Measurements from ENCODE around the gene TBC1D10A. TPM values are rescaled to one million over a fixed set of nuclear protein-coding genes. Genes with fewer than 3 reads are reported as not detected.

TBC1D10A gene
- total and polyA plus RNA-seq, 9 donors, result 6.2 to 11.3 (median 8.4) TPM

DNA sequence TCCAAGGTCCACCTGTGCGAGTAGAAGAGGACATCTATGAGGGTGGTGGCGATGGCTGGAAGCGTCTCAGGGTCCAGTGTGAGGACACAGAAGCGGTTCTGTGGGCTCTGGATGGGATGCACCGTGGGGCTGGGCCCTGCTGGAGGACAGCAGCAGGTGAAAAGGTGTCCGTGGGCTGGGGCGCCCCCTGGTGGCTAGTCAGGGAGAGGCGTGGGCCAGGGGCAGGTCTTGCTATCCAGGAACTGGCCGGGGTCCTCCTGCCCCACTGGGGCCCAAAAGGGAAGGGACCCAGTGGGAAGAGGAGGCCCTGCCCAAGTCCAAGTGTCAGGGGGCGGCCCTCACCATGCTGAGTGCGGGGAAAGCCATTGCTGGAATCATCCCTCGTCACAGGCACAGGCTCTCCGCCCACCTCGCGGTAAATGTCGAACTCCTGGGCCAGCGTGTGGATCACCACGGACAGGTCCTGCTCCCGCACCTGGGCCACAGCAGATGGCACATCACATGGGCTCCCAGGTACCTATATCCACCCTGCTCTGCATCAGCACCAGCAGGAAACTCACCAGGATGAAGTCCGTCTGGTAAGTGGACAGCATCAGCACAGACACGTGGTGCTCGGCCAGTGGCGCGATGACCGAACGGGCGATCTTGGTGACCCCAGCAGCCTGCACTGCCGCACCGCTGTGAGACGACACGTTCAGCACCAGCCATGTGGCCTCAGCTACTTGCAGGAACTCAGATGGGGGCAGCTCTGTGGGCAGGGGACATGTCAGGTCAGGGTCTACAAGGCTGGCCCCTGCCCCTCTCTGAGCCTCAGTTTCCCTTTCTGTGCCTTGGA is 39.7 kb downstream of the TBC1D10A start:
- no peaks in the 10 kb centered on the region for H3K9me3 ChIP-seq (replicated peaks; ENCODE audit: control insufficient read depth, low read depth, low read length)
- 60% methylated on average over 30 of the region's 31 CpGs for WGBS (ENCODE audit: insufficient coverage)
- peaks cover 13% of the 10 kb centered on the region for H3K36me3 ChIP-seq (ENCODE audit: control insufficient read depth, insufficient read depth, low read length)
- DNase-seq, result no peak
- no peak overlapping the region for H3K4me3 ChIP-seq (ENCODE audit: low read length)
- H3K4me1 ChIP-seq (ENCODE audit: control insufficient read depth, insufficient read depth, low read length), result peaks cover 39% of the 10 kb centered on the region
- no peak overlapping the region for H3K27ac ChIP-seq (ENCODE audit: low read length)
- H3K27me3 ChIP-seq (ENCODE audit: control insufficient read depth, insufficient read depth, low read length), result no peaks in the 10 kb centered on the region

DNA sequence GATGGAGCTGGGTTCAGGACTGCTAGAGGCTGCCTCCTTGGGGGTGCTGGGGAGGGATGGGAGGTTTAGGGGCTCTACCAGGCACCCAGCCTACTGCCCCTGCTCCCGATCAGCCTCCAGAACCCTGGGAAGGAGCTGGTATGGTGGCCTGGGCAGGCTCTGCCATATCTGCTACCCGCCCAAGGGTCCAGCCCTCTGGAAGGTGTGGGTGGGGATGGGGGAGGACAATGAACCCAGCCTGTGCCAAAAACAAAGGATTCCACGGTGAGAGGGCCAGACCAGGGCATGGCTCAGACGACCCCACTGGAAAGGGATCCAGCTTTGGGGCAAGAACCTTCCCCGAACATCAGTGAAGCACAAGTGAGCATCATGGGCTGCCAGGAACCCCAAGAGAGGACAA is 40.4 kb downstream of the TBC1D10A start:
- Histone ChIP-seq H3K4me1 (ENCODE audit: control insufficient read depth, insufficient read depth, low read length) (peaks cover 33% of the 10 kb centered on the region), H3K36me3 (ENCODE audit: control insufficient read depth, insufficient read depth, low read length) (peaks cover 7% of the 10 kb centered on the region), H3K27ac (ENCODE audit: low read length) (no peak overlapping the region)

DNA sequence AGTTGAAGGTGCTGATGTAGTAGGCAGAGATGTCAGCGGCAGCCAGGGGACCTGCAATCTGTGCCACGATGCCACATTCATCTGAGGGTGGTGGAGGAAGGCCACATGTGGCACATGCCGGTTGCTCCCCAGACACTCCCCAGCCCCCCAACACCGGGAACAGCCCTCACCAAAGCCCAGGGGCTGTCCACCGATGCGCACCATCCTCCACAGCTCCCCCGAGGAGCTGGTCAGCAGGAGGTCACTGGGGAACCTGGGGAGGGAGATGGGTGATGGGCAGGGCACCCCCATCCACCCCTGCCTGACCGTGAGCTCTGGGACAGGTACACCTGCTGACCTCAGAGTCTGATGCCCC is 40.9 kb downstream of the TBC1D10A start:
- Histone ChIP-seq H3K9me3 (replicated peaks; ENCODE audit: control insufficient read depth, low read depth, low read length) (no peaks in the 10 kb centered on the region), H3K4me1 (ENCODE audit: control insufficient read depth, insufficient read depth, low read length) (peaks cover 28% of the 10 kb centered on the region)
- 95% methylated on average over 3 of the region's 8 CpGs for WGBS (ENCODE audit: insufficient coverage)

More for the DNA sequence above, 40.4 kb downstream of the TBC1D10A start:
- Histone ChIP-seq H3K9me3 (replicated peaks; ENCODE audit: control insufficient read depth, low read depth, low read length) (no peaks in the 10 kb centered on the region), H3K4me3 (ENCODE audit: low read length) (no peak overlapping the region), H3K27me3 (ENCODE audit: control insufficient read depth, insufficient read depth, low read length) (no peaks in the 10 kb centered on the region)
- whole genome bisulfite sequencing (ENCODE audit: insufficient coverage), result 86% methylated on average over 4 of the region's 5 CpGs
- no peak for DNase-seq

DNA sequence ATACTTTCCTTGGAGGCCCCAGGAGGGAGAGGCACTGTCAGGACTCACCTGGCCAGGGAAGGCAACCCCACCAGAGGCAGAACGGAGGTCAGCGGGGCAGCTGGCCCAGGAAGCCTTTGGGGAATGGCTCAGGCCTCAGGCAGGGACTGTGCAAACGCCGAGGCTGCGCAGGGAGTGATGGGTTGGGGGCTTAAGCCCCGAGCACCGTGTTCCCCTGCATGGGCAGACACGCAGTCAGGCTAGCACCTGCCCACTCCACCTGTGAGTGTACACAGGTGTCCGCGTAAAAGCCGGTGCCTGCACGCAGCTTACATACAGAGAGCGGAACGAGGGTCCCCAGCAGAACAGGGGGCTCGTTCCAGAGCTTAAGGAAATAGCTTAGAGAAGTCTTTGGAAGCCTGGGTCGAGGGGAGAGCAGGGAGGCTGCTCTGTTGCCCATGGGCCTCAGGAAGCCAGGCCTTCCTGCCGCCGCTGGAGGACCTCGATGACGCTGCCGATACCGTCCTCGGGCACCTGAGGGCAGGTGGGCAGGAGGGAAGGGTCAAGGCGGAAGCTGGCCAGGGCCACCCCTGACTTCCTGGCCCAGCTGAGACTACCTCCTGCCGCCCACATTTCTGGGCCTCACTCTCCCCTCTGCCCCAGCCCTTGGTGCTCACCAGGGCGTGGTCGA is 41.4 kb downstream of the TBC1D10A start:
- Histone ChIP-seq H3K27me3 (ENCODE audit: control insufficient read depth, insufficient read depth, low read length) (no peaks in the 10 kb centered on the region), H3K9me3 (replicated peaks; ENCODE audit: control insufficient read depth, low read depth, low read length) (no peaks in the 10 kb centered on the region), H3K4me3 (ENCODE audit: low read length) (no peak overlapping the region), H3K36me3 (ENCODE audit: control insufficient read depth, insufficient read depth, low read length) (peaks cover 7% of the 10 kb centered on the region), H3K4me1 (ENCODE audit: control insufficient read depth, insufficient read depth, low read length) (peaks cover 23% of the 10 kb centered on the region), H3K27ac (ENCODE audit: low read length) (no peak overlapping the region)
- DNase-seq, result no peak
- 83% methylated on average over 20 of the region's 27 CpGs for WGBS (ENCODE audit: insufficient coverage)

More for the DNA sequence above, 40.9 kb downstream of the TBC1D10A start:
- H3K27me3 ChIP-seq (ENCODE audit: control insufficient read depth, insufficient read depth, low read length), result no peaks in the 10 kb centered on the region
- DNase-seq, result no peak
- peaks cover 7% of the 10 kb centered on the region for H3K36me3 ChIP-seq (ENCODE audit: control insufficient read depth, insufficient read depth, low read length)
- H3K27ac ChIP-seq (ENCODE audit: low read length), result no peak overlapping the region
- no peak overlapping the region for H3K4me3 ChIP-seq (ENCODE audit: low read length)

DNA sequence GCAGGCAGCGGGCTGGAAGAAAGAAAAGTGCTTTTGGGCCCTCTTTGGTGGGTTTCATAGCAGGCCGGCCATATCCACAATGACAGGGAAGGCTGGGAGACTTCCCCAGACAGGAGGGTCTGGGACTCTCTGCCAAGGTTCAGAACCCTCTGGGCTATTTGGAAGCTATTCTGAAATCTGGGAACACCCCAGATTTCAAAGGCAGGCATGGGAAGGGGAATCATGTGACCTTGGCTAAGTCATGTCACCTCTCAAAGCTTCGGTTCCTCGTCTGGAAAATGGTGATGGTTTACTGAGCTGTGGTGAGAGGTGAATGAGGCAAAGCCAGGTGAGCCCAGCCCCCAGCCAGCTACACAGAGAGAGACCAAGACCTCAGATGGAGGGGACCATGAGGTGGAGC is 42.1 kb downstream of the TBC1D10A start:
- Histone ChIP-seq H3K36me3 (ENCODE audit: control insufficient read depth, insufficient read depth, low read length) (peaks cover 7% of the 10 kb centered on the region), H3K4me3 (ENCODE audit: low read length) (no peak overlapping the region), H3K9me3 (replicated peaks; ENCODE audit: control insufficient read depth, low read depth, low read length) (no peaks in the 10 kb centered on the region), H3K27me3 (ENCODE audit: control insufficient read depth, insufficient read depth, low read length) (no peaks in the 10 kb centered on the region), H3K4me1 (ENCODE audit: control insufficient read depth, insufficient read depth, low read length) (peaks cover 17% of the 10 kb centered on the region), H3K27ac (ENCODE audit: low read length) (no peak overlapping the region)
- no peak for DNase-seq
- 72% methylated on average over 4 of the region's 4 CpGs for WGBS (ENCODE audit: insufficient coverage)

DNA sequence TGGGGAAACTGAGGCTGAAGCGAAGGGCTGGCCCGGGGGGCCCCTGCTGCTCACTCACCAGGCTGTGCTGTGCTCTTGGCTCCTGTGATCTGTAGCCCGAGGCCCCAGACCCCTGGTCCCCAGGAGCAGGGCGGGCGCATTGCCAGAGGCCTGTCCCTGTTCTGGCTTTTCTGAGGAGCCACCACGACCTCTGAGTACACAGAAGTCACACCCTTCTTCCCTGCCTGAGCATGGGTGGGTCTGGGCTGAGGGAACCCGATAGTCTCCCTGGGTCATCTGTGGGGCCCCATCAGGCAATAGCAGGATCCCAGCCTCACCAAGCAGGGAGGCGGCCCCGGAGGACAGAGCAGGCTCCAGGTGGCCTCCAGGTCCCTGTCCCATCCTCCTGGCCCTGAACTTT is 42.6 kb downstream of the TBC1D10A start:
- H3K27me3 ChIP-seq (ENCODE audit: control insufficient read depth, insufficient read depth, low read length), result no peaks in the 10 kb centered on the region

DNA sequence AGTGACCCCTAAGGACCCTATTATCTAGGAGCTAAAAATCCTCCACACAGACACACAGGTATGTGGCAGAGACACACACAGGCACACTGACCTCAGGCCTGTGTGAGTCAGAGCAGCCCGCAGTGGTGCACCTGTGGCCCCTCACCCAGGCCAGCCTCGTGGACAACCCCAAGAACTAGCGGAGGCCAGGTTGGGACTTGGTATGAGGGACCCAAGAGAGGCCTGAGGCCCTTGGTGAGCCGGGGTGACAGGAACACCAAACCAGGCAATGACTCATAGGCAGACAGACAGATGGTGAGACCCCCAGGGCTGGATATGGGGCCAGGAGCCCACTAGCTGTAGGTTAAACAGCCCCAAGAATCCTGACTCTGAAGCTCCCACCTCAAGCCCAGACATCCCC is 43.4 kb downstream of the TBC1D10A start:
- Histone ChIP-seq H3K4me1 (ENCODE audit: control insufficient read depth, insufficient read depth, low read length) (peaks cover 9% of the 10 kb centered on the region), H3K9me3 (replicated peaks; ENCODE audit: control insufficient read depth, low read depth, low read length) (no peaks in the 10 kb centered on the region), H3K27me3 (ENCODE audit: control insufficient read depth, insufficient read depth, low read length) (no peaks in the 10 kb centered on the region), H3K4me3 (ENCODE audit: low read length) (no peak overlapping the region), H3K36me3 (ENCODE audit: control insufficient read depth, insufficient read depth, low read length) (peaks cover 7% of the 10 kb centered on the region), H3K27ac (ENCODE audit: low read length) (no peak overlapping the region)
- DNase-seq, result no peak
- whole genome bisulfite sequencing (ENCODE audit: insufficient coverage), result 93% methylated on average over 2 of the region's 4 CpGs

More for the DNA sequence above, 42.6 kb downstream of the TBC1D10A start:
- peaks cover 17% of the 10 kb centered on the region for H3K4me1 ChIP-seq (ENCODE audit: control insufficient read depth, insufficient read depth, low read length)
- no peak overlapping the region for H3K4me3 ChIP-seq (ENCODE audit: low read length)
- no peak for DNase-seq
- 74% methylated on average over 8 of the region's 9 CpGs for WGBS (ENCODE audit: insufficient coverage)
- H3K9me3 ChIP-seq (replicated peaks; ENCODE audit: control insufficient read depth, low read depth, low read length), result no peaks in the 10 kb centered on the region
- H3K36me3 ChIP-seq (ENCODE audit: control insufficient read depth, insufficient read depth, low read length), result peaks cover 7% of the 10 kb centered on the region
- H3K27ac ChIP-seq (ENCODE audit: low read length), result no peak overlapping the region

DNA sequence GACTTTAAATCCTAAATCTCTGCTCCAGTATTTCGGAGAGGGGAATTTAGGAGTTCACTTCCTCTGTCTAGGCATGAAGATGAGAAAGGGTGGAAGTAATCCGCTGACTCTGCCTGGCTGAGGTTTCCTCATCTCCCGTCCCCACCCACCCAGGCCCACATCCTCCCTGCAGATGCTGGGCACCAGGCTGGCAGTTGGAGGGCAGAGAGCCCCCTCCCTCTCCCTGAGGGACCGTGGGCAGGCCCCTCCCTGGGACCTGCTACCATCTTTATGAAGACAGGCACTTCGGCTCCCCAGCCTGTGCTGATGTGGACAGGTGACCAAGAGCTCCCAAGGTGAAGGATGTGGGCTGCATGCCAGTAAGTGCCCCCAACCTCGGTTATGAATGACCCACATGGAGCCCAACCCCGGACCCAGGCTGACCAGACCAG is 44.1 kb downstream of the TBC1D10A start:
- Histone ChIP-seq H3K9me3 (replicated peaks; ENCODE audit: control insufficient read depth, low read depth, low read length) (no peaks in the 10 kb centered on the region), H3K4me1 (ENCODE audit: control insufficient read depth, insufficient read depth, low read length) (peaks cover 7% of the 10 kb centered on the region), H3K27ac (ENCODE audit: low read length) (no peak overlapping the region), H3K27me3 (ENCODE audit: control insufficient read depth, insufficient read depth, low read length) (no peaks in the 10 kb centered on the region), H3K36me3 (ENCODE audit: control insufficient read depth, insufficient read depth, low read length) (peaks cover 7% of the 10 kb centered on the region), H3K4me3 (ENCODE audit: low read length) (no peak overlapping the region)
- DNase-seq, result no peak
- WGBS (ENCODE audit: insufficient coverage), result 60% methylated on average over 3 of the region's 7 CpGs

DNA sequence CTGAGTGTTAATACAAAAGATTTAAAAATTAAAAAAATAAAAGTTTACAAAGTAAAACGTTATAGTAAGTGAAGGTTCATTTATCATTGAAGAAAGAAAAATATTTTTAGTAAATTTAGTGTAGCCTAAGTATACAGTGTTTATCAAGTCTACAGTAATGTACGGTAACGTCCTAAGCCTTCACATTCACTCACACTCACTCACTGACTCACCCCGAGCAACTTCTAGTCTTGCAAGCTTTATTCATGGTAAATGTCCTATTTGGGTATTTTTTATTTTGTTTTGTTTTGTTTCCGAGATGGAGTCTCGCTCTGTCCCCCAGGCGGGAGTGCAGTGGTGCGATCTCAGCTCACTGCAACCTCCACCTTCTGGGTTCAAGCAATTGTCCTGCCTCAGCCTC is 46.2 kb downstream of the TBC1D10A start:
- Histone ChIP-seq H3K4me3 (ENCODE audit: low read length) (no peak overlapping the region), H3K27ac (ENCODE audit: low read length) (no peak overlapping the region), H3K9me3 (replicated peaks; ENCODE audit: control insufficient read depth, low read depth, low read length) (no peaks in the 10 kb centered on the region), H3K36me3 (ENCODE audit: control insufficient read depth, insufficient read depth, low read length) (peaks cover 7% of the 10 kb centered on the region), H3K27me3 (ENCODE audit: control insufficient read depth, insufficient read depth, low read length) (peaks cover 1% of the 10 kb centered on the region), H3K4me1 (ENCODE audit: control insufficient read depth, insufficient read depth, low read length) (peaks cover 11% of the 10 kb centered on the region)
- 80% methylated on average over 2 of the region's 8 CpGs for WGBS (ENCODE audit: insufficient coverage)
- DNase-seq, result no peak

DNA sequence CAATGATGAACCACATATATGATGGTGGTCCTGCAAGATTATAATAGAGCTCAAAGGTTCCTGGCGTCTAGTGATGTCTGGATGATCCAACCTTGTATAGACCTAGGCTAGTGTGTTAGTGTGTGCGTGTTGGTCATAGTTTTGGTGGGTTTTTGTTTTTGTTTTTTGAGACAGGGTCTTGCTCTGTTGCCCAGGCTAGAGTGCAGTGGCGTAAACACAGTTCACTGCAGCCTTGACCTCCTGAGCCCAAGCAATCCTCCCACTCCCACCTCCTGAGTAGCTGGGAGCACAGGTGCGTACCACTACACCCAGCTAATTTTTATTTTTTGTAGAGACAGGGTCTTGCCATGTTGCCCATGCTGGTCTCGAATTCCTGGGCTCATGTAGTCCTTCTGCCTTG is 46.8 kb downstream of the TBC1D10A start:
- Histone ChIP-seq H3K27ac (ENCODE audit: low read length) (no peak overlapping the region), H3K4me1 (ENCODE audit: control insufficient read depth, insufficient read depth, low read length) (peaks cover 11% of the 10 kb centered on the region), H3K4me3 (ENCODE audit: low read length) (no peak overlapping the region), H3K27me3 (ENCODE audit: control insufficient read depth, insufficient read depth, low read length) (peaks cover 2% of the 10 kb centered on the region), H3K9me3 (replicated peaks; ENCODE audit: control insufficient read depth, low read depth, low read length) (no peaks in the 10 kb centered on the region), H3K36me3 (ENCODE audit: control insufficient read depth, insufficient read depth, low read length) (peaks cover 1% of the 10 kb centered on the region)
- no peak for DNase-seq
- WGBS (ENCODE audit: insufficient coverage), result 87% methylated on average over 3 of the region's 5 CpGs

Data from muscle of leg (tissue), 11 donors.